Mesothelial cell of epicardium (in vitro differentiated cells): ENCODE results near the gene PRSS21. TPM values are rescaled to one million over a fixed set of nuclear protein-coding genes. Genes with fewer than 3 reads are reported as not detected.

Source experiments
- DNase-seq, 2 experiments: peaks; one replicate each; pipeline ENCODE4 v3.0.0; 2021; ENCODE audit warnings: low spot score in 2 of 2; ENCODE audit not compliant: unreplicated experiment in 2 of 2
- H3K27ac Mint-ChIP-seq: 2 replicates; pipeline ENCODE4 v1.8.0; 2021; ENCODE audit warnings: mixed read lengths
- H3K27me3 Mint-ChIP-seq: 2 replicates; pipeline ENCODE4 v1.8.0; 2021; ENCODE audit warnings: low read depth, mixed read lengths
- H3K36me3 Mint-ChIP-seq: 2 replicates; pipeline ENCODE4 v1.8.0; 2021; ENCODE audit warnings: mixed read lengths
- H3K4me1 Mint-ChIP-seq: 2 replicates; pipeline ENCODE4 v1.8.0; 2021; ENCODE audit warnings: mixed read lengths
- H3K4me3 Mint-ChIP-seq: 2 replicates; pipeline ENCODE4 v1.8.0; 2021; ENCODE audit warnings: mild to moderate bottlenecking, moderate library complexity, mixed read lengths
- H3K9me3 Mint-ChIP-seq: 2 replicates; pipeline ENCODE4 v1.8.0; 2021; ENCODE audit warnings: mixed read lengths
- CTCF ChIP-seq: fragments of 200-600 bp; sonication (generic); IDR thresholded peaks from one replicate; pipeline ENCODE4 v1.5.0; 2021; ENCODE audit warnings: antibody characterized with exemption; ENCODE audit not compliant: unreplicated experiment
- total RNA-seq: library from RNA; stranded (reverse); gene quantifications from 3 replicates; pipeline ENCODE4 v1.2.1, GENCODE V29; 2021

PRSS21 gene
- total RNA-seq, 1 donor from 2014 or later: not detected

GRCh38 chr16:2835638-2836493, 18.8 kb downstream of the PRSS21 start:
- TF ChIP-seq CTCF: no peak
- peak overlapping the region; percentile 44 for H3K27ac Mint-ChIP-seq
- no peak for DNase-seq
- no peaks in the 10 kb centered on the region for H3K36me3 Mint-ChIP-seq
- H3K9me3 Mint-ChIP-seq: no peaks in the 10 kb centered on the region
- H3K4me3 Mint-ChIP-seq: no peak overlapping the region
- H3K27me3 Mint-ChIP-seq: peaks cover 20% of the 10 kb centered on the region
- H3K4me1 Mint-ChIP-seq: peaks cover 12% of the 10 kb centered on the region

GRCh38 chr16:2836646-2837508, 19.8 kb downstream of the PRSS21 start:
- no peaks in the 10 kb centered on the region for H3K36me3 Mint-ChIP-seq
- H3K9me3 Mint-ChIP-seq: no peaks in the 10 kb centered on the region
- no peak for TF ChIP-seq CTCF
- H3K4me3 Mint-ChIP-seq: no peak overlapping the region
- H3K27me3 Mint-ChIP-seq: peaks cover 17% of the 10 kb centered on the region
- DNase-seq: no peak
- H3K27ac Mint-ChIP-seq: no peak overlapping the region
- H3K4me1 Mint-ChIP-seq: peaks cover 12% of the 10 kb centered on the region

- peak; percentile 65 for TF ChIP-seq CTCF
- Mint-ChIP-seq H3K4me3 (no peak overlapping the region), H3K27me3 (peaks cover 15% of the 10 kb centered on the region), H3K9me3 (no peaks in the 10 kb centered on the region), H3K36me3 (no peaks in the 10 kb centered on the region), H3K27ac (no peak overlapping the region), H3K4me1 (peaks cover 12% of the 10 kb centered on the region)
- peak; percentile 56 to 78 for DNase-seq
Observed at GRCh38 chr16:2838928-2839327, 21.9 kb downstream of the PRSS21 start.

GRCh38 chr16:2839650-2840450, 22.8 kb downstream of the PRSS21 start:
- Mint-ChIP-seq H3K36me3 (no peaks in the 10 kb centered on the region), H3K9me3 (no peaks in the 10 kb centered on the region), H3K4me1 (peaks cover 12% of the 10 kb centered on the region), H3K27ac (no peak overlapping the region), H3K27me3 (peaks cover 12% of the 10 kb centered on the region), H3K4me3 (no peak overlapping the region)
- DNase-seq: no peak
- TF ChIP-seq CTCF: no peak

GRCh38 chr16:2840914-2841313, 23.9 kb downstream of the PRSS21 start:
- no peak for TF ChIP-seq CTCF
- no peak for DNase-seq
- Mint-ChIP-seq H3K27me3 (peaks cover 12% of the 10 kb centered on the region), H3K27ac (no peak overlapping the region), H3K9me3 (no peaks in the 10 kb centered on the region), H3K36me3 (no peaks in the 10 kb centered on the region), H3K4me3 (no peak overlapping the region), H3K4me1 (peaks cover 6% of the 10 kb centered on the region)
